RPMI7951 (cell line): ENCODE data around the gene GPX4. TPM values are rescaled to one million over a fixed set of nuclear protein-coding genes. Genes with fewer than 3 reads are reported as not detected.

Experiments
- DNase-seq: peaks from one replicate; pipeline ENCODE4 v3.0.0-alpha.2; 2012; ENCODE audit warnings: low read depth
- total RNA-seq: library from RNA; depleted of rRNA; stranded (reverse); fragments of >200 nt; shearing (Covaris generic); gene quantifications from 2 replicates; pipeline ENCODE4 v1.2.3, GENCODE V29; 2014

GPX4 gene
- total RNA-seq, 1 experiment from 2014 or later: 386 TPM

- DNase-seq: no peak
These were observed 19.5 kb upstream of the GPX4 start for GRCh38 chr19:1084024-1084868.

DNA sequence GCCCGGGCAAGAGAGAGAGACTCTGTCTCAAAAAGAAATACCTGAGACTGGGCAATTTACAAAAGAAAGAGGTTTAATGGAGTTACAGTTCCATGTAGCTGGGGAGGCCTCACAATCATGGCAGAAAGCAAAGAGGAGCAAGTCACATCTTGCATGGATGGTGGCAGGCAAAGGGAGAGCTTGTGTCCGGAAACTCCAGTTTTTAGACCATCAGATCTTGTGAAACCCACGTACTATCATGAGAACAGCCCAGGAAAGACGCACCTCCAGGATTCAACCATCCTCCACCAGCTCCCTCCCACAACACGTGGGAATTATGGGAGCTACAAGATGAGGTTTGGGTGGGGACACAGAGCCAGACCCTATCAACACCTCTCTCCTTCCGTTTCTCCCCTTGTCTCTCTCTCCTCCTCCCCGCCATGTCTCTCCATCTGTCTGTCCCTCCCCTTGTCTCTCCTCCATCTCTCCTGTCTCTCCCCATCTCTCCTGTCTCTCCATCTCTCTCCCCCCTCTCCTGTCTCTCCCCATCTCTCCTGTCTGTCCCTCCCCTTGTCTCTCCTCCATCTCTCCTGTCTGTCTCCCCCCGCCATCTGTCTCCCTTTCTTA, 18.6 kb upstream of the GPX4 start:
- no peak for DNase-seq

- DNase-seq: no peak
These were observed 17.9 kb upstream of the GPX4 start for GRCh38 chr19:1085676-1086442.

- DNase-seq: no peak
These were observed 17.2 kb upstream of the GPX4 start for GRCh38 chr19:1086613-1087012.

- DNase-seq: no peak
These were observed 15.9 kb upstream of the GPX4 start for GRCh38 chr19:1087813-1088415.

- DNase-seq: no peak
These were observed 15.3 kb upstream of the GPX4 start for GRCh38 chr19:1088416-1089010.

DNA sequence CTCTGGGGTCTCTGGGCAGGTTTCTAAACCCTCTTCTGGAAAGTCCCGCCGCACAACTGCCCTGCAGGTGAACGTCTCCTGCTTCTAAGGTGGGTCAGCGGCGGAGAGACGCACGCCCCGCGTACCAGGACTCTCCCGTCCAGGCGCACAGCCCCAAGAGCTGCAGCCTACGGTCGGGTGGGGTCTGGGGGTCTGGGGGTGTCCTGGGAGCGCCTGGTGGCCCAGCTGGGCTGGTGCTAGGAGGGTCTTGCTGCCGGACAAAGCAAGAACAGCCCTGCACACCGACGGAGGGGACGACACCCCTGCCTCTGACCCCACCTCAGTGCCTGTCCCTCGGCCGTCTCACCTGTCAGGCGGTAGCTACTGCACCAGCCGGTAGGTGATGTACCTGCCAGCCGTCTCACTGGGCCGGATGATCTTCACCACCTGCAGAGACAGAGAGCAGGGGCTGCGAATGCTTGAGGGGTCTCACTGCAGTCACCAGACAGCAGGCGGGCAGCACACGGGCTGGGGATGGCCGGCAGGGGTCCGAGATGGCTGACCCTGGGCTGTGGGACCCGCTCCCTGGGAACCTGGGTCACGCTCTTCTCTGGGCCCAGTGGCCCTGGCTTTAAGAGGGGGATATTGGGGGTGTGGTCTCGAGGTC, 14.5 kb upstream of the GPX4 start:
- DNase-seq: no peak

- no peak for DNase-seq
These were observed 13.9 kb upstream of the GPX4 start for GRCh38 chr19:1089891-1090290.

DNA sequence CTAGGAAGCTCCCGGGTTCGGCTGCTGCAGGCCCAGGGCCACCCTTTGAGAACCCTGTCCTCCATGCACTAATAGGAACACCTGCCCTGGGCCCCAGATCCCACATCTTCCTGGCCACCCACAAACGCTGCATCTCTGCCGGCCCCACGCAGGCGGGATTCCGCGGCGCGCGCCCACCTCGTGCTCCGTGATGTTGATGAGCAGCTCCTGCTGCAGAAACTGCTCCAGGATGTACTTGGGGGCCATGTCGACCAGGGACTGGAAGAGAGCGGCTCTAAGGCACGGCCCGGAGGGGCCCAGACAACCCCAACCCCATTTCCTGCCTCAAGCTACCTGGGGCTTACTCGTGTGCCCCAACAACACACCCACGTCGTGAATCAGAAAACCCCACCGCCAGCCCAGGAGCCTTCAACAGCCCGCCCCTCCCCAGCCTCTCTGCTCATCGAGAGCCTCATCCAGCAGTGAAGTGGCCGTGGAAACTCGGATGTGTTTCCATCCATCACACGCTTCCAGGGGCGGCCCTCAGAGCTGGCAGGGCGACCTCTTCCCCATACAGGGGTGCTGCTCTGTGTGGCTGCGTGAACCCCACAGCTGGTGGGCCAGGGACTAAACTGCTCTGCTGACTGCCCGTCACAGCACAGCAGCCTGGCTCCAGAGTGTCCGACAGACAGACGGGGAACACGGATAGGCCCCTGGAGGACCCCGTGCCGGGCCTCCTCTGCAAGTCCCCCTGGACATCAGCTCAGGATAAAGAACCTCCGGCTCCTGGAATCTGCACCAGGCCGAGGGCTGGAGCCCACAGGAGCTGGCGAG, 12.9 kb upstream of the GPX4 start:
- DNase-seq: no peak

DNA sequence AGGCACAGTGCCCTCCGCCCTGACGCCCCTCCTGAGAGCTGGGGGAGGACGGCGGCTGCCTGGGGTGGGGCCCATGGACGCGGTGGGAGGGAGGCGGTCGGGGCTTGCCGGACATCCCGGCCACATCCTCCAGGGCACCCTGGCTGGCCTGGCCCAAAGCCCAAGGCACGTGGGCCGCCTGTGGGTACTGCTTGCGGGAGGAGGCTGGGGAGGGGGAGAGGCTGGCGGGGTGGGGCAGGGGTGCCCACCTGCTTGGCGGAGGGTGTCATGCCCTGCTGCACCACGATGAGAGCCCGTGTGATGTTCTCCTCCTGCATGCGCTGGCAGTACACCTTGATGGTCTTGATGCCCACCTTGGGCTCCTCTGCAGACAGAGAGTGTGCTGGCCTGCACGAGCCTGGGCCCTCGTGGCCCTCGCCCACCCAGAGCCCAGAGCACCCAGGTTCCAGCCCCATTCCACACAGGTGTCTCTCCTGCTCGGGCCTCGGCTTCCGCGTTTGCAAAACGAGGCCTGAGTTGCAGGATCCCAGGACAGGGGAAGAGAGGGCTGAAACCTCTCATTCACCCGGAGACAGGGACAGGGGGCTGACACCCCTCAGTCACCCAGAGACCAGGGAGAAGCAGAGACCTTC, 12.1 kb upstream of the GPX4 start:
- DNase-seq: no peak

- no peak for DNase-seq
These were observed 10.5 kb upstream of the GPX4 start for GRCh38 chr19:1093330-1093729.

DNA sequence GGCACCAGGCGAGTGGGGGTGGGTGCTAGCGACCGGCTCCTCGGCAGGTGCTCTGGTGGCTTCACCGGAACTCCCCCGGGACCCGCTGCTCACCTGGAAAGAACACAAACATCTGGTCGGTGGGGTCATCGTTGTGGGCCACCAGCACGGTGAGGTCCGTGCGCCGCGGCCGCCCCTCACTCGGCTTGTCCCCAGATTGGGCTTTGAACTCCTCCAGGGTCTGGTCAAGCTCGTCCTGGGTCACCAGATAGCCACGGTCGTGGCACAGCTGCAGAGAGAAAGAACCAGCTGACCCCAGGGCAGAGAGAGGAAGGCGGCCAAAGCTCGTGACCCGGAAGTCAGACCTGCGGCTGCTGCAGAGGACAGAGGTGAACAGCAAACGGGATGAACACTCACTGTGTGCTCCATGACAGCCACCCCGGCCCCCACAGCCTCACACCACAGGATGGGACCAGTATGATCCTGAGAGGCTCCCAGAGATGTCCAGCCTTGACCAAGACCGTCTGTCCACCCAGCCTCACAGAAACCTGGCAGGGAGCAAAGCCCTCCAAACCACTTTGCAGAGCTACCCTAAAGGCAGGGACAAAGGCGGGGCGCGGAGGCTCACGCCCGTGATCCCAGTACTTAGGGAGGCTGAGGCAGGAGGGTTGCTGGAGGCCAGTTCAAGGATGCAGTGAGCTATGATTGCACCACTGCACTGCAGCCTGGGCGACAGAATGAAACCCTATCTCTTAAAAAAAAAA, 9.8 kb upstream of the GPX4 start:
- DNase-seq: no peak

DNA sequence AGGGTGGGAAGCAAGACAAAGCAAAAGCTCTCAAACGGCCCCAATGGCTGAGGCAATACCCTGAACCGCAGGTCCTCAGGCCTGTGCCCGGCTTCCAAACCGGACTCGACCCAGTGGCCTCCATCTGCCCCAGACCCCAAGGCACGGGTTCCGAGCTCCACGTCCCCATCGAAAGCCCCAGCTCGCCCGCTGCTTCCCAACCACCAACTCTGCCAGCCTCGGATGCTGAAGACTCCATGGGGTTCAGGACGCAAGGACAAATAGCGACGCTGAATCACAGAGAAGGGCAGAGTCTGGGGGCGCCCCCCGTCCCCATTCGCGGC, 9.2 kb upstream of the GPX4 start:
- DNase-seq: no peak

DNA sequence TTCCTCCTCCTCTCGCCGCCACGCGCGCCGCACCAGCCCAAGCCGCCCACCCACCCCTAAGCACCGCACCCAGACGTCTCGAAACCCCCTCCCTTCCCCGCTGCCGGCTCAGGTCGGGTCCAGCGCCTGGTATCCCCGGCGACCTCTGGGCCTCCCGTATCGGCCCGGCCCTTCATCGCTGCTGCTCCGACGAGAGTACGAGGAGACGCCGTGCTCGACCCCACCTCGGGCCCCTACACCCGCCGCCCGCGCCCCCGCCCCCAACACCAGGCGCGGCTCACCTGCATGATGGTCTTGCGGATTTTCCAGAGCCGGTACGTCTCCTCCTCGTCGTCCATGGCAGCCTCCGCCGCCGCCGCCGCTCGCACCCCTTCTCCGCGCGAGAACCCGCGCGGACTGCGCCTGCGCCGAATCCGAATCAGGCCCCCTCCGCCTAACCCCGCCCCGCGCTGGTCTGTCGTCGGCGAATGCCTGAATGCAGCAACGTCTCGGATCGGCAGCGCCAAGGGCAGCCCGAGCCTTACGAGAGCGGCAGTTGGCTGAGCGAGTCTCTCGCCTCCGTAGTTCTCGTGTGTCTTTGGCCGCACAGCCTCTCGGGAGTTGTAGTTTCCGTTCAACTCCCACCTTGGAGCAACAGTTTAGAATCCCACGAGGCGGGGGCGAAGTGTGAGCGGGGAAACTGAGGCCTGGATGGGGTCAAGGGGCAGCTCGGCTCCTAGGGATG, 8.7 kb upstream of the GPX4 start, which contains the start of gene POLR2E:
Gene POLR2E, minus strand, starts transcription at position 398 of the 724 bp plus-strand sequence. Its CDS starts 60 bp downstream, at position 338.
- DNase-seq: peak; percentile 97

GRCh38 chr19:1097810-1098176, 6.0 kb upstream of the GPX4 start:
- no peak for DNase-seq

- no peak for DNase-seq
These were observed 5.4 kb upstream of the GPX4 start for GRCh38 chr19:1098177-1099051.

- no peak for DNase-seq
These were observed 2.5 kb upstream of the GPX4 start for GRCh38 chr19:1101337-1101698.
